Fibroblast of peridontal ligament (primary cell): Measurements from ENCODE around the gene AKAP12.
A peak's percentile ranks its signal among the peaks of the same experiment; 100 is the strongest.

Experiments used
- DNase-seq: peaks from one replicate; pipeline ENCODE4 v3.0.0-alpha.2; 2010; ENCODE audit errors: extremely low read depth

AKAP12 gene

GRCh38 chr6:151239603-151240035 lies at the start of gene AKAP12:
TSS of gene AKAP12 (plus strand) at chr6:151239967. CDS start at chr6:151240563, 596 bp downstream.
- peak; percentile 72 for DNase-seq

GRCh38 chr6:151191527-151191926 lies 48.2 kb upstream of the AKAP12 start:
- DNase-seq, result no peak

- DNase-seq, result peak; percentile 91
Measured at GRCh38 chr6:151196555-151196954, 43.2 kb upstream of the AKAP12 start.

GRCh38 chr6:151197556-151197955 lies 42.2 kb upstream of the AKAP12 start:
- DNase-seq, result no peak

GRCh38 chr6:151199991-151200390 lies 39.8 kb upstream of the AKAP12 start:
- no peak for DNase-seq

GRCh38 chr6:151205721-151206600 lies 33.8 kb upstream of the AKAP12 start:
- DNase-seq, result no peak

- no peak for DNase-seq
Measured at GRCh38 chr6:151207674-151208073, 32.1 kb upstream of the AKAP12 start.

GRCh38 chr6:151209071-151209831 lies 30.5 kb upstream of the AKAP12 start:
- no peak for DNase-seq

- DNase-seq, result no peak
Measured at GRCh38 chr6:151211075-151211474, 28.7 kb upstream of the AKAP12 start.

- DNase-seq, result no peak
Measured at GRCh38 chr6:151213352-151213751, 26.4 kb upstream of the AKAP12 start.

GRCh38 chr6:151215999-151216398 lies 23.8 kb upstream of the AKAP12 start:
- DNase-seq, result no peak

- DNase-seq, result no peak
Measured at GRCh38 chr6:151216804-151217203, 23.0 kb upstream of the AKAP12 start.

GRCh38 chr6:151219192-151219591 lies 20.6 kb upstream of the AKAP12 start:
- DNase-seq, result no peak

GRCh38 chr6:151224076-151224475 lies 15.7 kb upstream of the AKAP12 start:
- no peak for DNase-seq

- no peak for DNase-seq
Measured at GRCh38 chr6:151225919-151226318, 13.8 kb upstream of the AKAP12 start.

- no peak for DNase-seq
Measured at GRCh38 chr6:151228788-151229400, 10.9 kb upstream of the AKAP12 start.

GRCh38 chr6:151229401-151230276 lies 10.1 kb upstream of the AKAP12 start:
- DNase-seq, result no peak

GRCh38 chr6:151230277-151230577 lies 9.5 kb upstream of the AKAP12 start:
- DNase-seq, result no peak

- DNase-seq, result no peak
Measured at GRCh38 chr6:151232899-151233298, 6.9 kb upstream of the AKAP12 start.

- no peak for DNase-seq
Measured at GRCh38 chr6:151233731-151234130, 6.0 kb upstream of the AKAP12 start.

GRCh38 chr6:151236668-151237401 lies 2.9 kb upstream of the AKAP12 start:
- no peak for DNase-seq
